Stimulated activated CD4-positive, alpha-beta T cell treated with anti-CD3 and anti-CD28 coated beads, Interleukin-4, amount 100 ng/mL, for 4 hours (primary cell): ENCODE data around the gene BCL2L14.

ENCODE experiments used
- DNase-seq, 2 experiments: peaks; one replicate each; pipeline ENCODE4 v3.0.0-alpha.2; 2020

Gene BCL2L14

DNA sequence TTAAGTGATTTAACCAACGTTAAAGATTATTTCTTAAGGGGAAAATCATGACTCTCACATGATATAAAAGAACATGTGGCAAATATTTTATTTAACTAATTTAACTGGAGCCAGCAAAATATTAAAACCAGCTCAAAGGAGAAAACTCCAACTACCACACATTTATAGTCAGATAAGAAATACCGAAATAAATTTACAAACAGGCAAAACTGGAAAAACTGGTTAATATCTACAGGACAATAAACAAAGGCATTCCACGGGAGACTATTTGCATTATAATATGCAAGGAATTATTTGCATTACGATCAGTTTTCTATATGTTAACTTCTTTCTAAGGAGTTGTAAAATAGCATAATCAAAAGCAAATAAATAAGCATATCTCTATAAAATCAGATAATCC, 13.8 kb upstream of the BCL2L14 start:
- no peak for DNase-seq

DNA sequence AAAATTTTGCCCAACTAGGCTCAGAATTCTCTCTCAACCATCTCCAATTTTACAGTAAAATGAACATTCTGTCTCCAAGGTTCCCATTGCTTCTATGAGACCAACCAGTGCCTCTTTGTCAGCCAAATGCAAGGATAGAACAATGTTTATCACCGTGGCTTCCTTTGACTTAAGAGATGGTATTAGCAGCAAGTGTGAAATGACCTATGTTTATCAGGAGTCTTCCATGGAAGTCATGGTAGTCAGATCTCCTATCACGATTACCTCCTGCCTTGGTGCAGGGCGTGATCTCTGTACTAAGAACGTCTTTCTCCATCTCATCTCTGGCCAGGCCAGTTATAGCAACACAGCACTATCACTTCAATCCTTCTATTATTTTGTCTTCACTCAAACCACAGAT, 6.1 kb upstream of the BCL2L14 start:
- DNase-seq: no peak

GRCh38 chr12:12068751-12069150, 2.0 kb upstream of the BCL2L14 start:
- no peak for DNase-seq

DNA sequence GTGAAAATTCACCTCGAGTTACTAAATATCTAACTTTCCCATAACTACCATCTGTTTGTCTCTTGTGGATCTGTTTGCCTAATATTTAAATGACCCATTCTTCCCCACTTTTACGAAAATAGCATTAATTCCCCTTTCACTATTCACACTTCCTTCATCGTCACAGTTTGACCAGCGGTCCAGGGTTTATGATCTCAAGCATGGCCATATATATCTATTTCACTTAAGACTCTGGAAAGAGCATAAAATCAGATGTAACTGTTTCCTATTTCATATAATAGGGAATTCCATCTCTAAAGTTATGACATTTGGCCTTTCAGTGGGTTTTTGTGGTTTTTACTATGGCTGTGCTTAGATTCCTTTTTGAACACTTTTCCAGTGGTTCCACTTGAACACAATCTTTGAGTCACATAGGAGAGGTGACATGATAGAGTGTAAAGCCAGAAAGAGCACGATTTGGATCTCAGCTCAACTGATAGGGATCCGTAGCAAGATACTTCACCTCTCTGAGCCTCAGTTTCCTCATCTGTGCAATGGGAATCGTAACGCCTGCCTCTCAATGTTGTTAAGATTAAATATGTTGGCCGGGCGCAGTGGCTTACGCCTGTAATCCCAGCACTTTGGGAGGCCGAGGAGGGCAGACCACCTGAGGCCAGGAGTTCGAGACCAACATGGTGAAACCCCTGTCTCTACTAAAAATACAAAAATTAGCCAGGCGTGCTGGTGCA, 754 bp upstream of the BCL2L14 start:
- DNase-seq: no peak

DNA sequence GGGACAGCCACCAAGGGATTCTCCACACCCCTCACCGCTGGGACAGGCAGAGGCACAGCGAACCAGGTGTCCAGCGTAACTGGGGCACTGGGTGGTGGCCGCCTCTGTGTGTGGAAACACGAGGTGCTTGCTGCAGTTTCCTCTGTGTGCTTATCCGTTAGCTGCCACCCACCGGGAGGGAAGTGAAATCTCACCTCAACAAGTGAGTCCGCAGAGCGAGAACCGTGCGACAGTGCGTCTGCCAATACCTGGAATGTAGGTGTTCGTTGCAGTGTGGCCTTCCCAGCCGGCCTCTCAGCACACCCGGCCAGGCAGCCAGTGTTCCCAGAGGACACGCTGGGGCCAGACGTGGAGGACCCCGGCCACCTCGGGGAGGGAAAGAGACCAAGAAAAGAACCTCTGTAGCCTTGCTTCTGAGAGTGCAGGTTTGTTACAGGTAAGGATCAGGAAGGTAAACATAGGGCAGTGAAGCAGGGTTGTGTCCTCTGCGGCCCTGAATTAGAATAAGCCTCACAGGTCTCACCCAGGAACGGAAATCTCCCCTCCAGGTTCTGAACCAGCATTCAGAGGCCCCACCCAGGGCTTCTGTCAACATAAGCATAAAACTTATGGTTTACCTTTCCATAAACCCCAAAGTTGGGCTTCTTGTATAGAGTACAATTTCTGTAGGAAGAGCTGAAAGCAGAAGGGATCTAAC, 1.5 kb downstream of the BCL2L14 start:
- peak; percentile 30 to 54 for DNase-seq

- no peak for DNase-seq
These were observed 8.6 kb downstream of the BCL2L14 start for GRCh38 chr12:12079291-12079690.

DNA sequence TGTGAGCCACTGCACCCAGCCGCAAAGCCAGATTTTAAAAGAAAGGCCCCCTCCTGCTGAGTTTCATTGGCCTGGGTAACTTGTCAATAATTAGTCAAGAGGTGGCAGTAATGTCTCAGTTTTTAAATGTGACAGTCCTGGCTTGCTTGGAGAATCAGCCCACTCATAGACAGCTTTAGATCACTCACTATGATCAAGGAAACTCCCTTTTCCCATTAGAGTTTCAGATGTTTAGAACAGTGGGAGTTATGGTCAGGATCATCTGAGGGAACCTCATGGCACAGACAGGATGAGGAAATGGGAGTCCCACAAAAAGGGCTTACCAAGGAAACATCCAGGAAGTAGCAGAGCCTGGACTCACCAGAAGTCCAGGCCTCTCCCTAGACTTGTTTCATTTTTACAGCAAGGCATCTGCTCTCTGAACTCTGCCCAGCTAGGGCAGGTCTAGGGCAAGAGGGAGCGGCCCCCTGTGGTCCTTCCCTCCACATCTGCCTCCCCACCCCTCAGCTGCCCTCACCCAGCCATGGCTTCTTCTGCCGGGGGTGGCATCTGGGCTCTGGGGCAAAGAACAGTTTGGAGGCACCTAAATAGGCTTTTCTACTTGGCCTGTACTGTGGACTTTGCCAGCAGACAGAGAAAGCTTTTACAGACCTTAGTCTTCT, 11.2 kb downstream of the BCL2L14 start:
- DNase-seq: no peak

DNA sequence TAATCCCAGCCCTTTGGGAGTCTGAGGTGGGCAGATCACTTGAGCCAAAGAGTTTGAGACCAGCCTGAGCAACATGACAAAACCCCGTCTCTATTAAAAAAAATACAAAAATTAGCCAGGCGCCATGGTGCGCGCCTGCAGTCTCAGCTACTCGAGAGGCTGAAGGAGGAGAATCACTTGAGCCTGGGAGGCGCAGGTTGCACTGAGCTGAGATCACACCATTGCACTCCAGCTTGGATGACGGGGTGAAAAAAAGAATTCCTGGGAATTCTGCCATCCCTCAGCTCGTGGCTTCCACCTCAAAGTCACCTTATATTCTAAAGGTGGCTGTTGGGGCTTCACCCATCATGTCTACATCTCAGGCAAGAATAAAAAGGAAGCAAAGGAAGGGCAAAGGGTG, 12.9 kb downstream of the BCL2L14 start:
- DNase-seq: no peak

DNA sequence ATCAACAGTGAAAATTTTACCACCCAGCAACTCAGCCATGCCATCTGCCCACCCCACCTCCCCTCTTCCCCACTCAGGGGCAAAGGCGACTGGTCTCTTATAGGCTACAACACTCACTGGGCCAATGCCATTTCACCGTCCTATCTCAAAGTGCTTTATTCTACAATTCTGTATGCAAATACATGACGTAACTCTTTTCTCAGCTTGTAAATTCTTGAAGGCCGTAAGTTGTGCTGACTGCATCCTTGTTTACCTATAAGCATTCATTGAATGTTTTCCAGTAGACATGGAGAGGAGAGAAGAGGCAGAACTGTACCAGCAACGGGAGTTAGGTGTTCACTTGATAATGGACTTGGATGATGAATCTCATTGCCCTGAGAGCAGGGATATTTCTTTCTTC, 15.6 kb downstream of the BCL2L14 start:
- DNase-seq: no peak

- DNase-seq: no peak
These were observed 16.4 kb downstream of the BCL2L14 start for GRCh38 chr12:12086973-12087692.

DNA sequence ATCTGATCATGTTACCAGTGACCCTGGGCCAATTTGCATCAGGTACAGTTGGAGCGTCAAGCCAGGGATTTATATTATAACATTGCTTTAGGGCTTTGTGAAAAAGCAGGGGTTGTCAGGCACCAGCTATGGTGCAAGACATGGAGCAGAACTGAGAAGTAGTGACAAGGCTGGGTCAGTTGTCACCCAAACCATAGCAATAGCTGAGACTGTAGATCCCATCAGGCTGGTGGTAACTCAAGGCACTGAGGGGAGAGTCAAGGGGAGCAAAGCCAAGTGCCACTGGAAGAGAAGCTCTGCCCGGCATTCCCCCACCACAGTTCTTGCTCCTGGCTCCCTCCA, 16.9 kb downstream of the BCL2L14 start:
- no peak for DNase-seq

GRCh38 chr12:12088147-12088546, 17.4 kb downstream of the BCL2L14 start:
- DNase-seq: no peak

DNA sequence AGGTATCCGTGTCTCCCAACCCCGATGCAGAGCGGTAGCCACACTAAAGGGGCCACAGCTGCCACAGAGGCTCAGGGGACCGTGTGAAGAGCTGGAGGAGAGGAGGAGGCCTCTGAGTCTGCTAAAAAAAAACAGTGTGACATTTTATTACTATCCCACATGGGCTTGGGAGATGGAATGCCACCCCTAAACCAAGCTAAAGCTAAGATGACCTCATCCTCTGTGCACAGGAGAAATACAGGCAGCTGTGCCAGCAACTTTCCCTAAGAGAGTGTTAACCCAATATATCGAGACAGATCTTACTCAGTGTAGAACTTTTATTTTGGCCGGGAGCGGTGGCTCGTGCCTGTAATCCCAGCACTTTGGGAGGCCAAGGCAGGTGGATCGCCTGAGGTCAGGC, 18.0 kb downstream of the BCL2L14 start:
- DNase-seq: no peak

GRCh38 chr12:12091071-12091470, 20.3 kb downstream of the BCL2L14 start:
- DNase-seq: no peak

- no peak for DNase-seq
These were observed 21.4 kb downstream of the BCL2L14 start for GRCh38 chr12:12091977-12092663.

- DNase-seq: no peak
These were observed 23.7 kb downstream of the BCL2L14 start for GRCh38 chr12:12094481-12094880.

DNA sequence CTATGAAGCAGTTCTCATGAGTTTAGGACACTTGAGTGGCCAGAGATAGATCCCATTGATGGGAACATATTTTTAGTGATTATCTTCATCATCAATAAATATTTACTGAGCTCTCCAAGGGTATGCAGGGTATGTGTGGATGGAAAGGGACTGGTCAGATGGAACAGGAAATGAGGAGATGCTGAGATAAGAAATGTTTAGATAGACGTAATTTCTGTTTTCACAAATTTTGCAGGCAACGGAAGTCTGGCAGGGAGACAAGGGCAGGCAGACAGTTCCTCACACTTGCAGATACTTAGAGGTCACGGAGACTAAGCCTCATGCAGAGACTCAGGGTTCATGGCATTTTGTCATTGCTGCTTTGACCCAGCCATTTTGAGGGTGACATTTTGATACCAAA, 24.3 kb downstream of the BCL2L14 start:
- no peak for DNase-seq

- no peak for DNase-seq
These were observed 27.4 kb downstream of the BCL2L14 start for GRCh38 chr12:12097891-12098690.

- no peak for DNase-seq
These were observed 27.9 kb downstream of the BCL2L14 start for GRCh38 chr12:12098691-12099015.

DNA sequence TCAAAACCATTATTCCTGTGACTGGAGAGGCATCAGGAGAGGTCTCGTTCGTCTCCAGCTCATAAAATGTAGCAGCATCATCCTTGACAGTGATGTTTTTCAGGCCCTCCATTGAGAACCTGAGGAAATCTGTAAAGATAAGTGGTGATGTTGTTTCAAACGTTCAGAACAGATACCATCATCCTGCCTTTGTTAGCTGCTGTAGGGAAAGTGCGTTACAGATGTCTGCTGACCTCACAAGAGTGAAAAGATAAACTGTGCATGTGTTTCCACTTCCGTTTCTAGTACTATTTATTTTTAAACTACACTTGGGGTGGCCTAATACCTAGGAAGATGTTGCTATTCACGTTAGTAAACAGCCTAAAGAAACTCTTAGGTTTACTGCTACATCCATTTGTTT, 28.4 kb downstream of the BCL2L14 start:
- no peak for DNase-seq

- no peak for DNase-seq
These were observed 36.9 kb downstream of the BCL2L14 start for GRCh38 chr12:12107678-12108077.

DNA sequence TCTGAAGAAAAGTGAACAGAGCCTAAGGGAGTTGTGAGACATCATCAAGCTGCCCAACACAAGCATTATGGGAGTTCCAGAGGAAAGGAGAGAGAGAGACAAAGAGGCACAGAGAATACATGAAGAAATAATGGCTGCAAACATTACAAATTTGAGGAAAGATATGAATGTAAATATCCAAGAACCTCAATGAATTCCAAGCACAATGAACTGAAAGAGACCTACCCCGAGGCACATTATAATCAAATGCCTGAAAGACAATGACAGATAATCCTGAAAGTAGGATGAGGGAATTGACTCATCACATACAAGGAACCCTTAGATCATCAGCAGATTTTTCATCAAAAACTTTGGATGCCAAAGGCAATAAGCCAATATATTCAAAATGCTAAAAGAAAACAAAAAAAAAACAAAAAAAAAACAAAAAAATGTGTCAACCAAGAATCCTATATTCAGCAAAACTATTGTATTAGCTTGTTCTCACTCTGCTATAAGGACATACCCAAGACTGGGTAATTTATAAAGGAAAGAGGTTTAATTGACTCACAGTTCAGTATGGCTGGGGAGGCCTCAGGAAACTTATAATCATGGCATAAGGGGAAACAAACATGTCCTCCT, 37.8 kb downstream of the BCL2L14 start:
- DNase-seq: no peak
